Measurements from ENCODE around the gene PCNX2.

DNA sequence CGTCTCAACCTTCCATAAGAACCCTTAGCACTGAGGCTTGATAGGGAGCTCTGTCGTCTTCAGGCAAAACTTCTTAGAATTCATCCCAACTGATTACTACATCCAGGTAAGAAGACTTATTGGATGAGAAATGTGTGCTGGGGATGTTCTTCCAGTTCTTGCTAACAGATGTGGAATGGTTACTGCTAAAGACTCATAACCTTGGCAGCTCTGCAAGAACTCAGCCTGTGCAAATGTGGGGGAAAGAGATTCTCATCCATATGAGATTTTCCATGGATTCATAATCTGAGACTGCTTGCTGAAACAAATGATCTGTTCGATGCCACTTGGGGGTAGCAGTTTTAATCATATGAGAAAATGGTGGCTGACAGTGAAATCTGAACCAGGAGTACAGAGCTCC lies 296.9 kb downstream of the PCNX2 start:
- TF ChIP-seq TAF1 (IDR thresholded peaks at IDR 0.05; ENCODE audit: borderline replicate concordance, insufficient read depth, low read length) (no peak), POLR2AphosphoS5 (IDR thresholded peaks at IDR 0.05; ENCODE audit: low read depth, low read length) (no peak)
- TF ChIP-seq, protein P1, sequence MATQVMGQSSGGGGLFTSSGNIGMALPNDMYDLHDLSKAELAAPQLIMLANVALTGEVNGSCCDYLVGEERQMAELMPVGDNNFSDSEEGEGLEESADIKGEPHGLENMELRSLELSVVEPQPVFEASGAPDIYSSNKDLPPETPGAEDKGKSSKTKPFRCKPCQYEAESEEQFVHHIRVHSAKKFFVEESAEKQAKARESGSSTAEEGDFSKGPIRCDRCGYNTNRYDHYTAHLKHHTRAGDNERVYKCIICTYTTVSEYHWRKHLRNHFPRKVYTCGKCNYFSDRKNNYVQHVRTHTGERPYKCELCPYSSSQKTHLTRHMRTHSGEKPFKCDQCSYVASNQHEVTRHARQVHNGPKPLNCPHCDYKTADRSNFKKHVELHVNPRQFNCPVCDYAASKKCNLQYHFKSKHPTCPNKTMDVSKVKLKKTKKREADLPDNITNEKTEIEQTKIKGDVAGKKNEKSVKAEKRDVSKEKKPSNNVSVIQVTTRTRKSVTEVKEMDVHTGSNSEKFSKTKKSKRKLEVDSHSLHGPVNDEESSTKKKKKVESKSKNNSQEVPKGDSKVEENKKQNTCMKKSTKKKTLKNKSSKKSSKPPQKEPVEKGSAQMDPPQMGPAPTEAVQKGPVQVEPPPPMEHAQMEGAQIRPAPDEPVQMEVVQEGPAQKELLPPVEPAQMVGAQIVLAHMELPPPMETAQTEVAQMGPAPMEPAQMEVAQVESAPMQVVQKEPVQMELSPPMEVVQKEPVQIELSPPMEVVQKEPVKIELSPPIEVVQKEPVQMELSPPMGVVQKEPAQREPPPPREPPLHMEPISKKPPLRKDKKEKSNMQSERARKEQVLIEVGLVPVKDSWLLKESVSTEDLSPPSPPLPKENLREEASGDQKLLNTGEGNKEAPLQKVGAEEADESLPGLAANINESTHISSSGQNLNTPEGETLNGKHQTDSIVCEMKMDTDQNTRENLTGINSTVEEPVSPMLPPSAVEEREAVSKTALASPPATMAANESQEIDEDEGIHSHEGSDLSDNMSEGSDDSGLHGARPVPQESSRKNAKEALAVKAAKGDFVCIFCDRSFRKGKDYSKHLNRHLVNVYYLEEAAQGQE (IDR thresholded peaks at IDR 0.05; ENCODE audit: insufficient read depth in 1 of 2, low read depth in 2 of 2, low read length in 2 of 2): no peak

Data from PFSK-1 (cell line).